ENCODE data around the gene TAF11. TPM values are rescaled to one million over a fixed set of nuclear protein-coding genes. Genes with fewer than 3 reads are reported as not detected.
"Not testable (repeated sequence)": the region's sequence is repeated elsewhere in the genome, so short reads cannot be mapped to it uniquely, and the experiment has no call there.

The TAF11 gene
- total RNA-seq, 4 donors from 2014 or later: 17.1 to 25.3 (median 20.3) TPM

DNA sequence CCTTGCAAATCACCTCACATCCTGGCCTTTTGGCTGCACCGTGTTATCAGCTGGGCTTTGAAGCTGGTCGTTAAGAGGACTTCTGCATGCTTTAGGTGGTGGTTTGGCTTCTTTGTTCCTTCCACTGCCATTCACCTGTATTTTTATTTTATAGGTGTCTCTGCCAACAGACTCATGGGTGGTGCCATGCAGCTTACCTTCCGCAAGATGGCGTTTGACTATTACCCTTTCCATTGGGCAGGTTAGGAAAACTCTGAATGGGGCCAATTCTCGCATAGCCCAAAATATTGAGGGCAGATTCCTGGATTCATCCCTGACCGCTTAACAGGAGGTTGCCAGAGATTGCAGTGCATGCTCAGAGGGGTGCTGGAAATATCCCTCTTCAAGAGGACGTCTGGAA lies 32.4 kb downstream of the TAF11 start:
- DNase-seq (ENCODE audit: low spot score in 2 of 2): no peak
- TF ChIP-seq EP300 (IDR thresholded peaks at IDR 0.05) (no peak), POLR2A (IDR thresholded peaks at IDR 0.05) (no peak)
- TF ChIP-seq, protein P1, sequence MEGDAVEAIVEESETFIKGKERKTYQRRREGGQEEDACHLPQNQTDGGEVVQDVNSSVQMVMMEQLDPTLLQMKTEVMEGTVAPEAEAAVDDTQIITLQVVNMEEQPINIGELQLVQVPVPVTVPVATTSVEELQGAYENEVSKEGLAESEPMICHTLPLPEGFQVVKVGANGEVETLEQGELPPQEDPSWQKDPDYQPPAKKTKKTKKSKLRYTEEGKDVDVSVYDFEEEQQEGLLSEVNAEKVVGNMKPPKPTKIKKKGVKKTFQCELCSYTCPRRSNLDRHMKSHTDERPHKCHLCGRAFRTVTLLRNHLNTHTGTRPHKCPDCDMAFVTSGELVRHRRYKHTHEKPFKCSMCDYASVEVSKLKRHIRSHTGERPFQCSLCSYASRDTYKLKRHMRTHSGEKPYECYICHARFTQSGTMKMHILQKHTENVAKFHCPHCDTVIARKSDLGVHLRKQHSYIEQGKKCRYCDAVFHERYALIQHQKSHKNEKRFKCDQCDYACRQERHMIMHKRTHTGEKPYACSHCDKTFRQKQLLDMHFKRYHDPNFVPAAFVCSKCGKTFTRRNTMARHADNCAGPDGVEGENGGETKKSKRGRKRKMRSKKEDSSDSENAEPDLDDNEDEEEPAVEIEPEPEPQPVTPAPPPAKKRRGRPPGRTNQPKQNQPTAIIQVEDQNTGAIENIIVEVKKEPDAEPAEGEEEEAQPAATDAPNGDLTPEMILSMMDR (IDR thresholded peaks at IDR 0.05): no peak
- no peak overlapping the region for H3K4me3 ChIP-seq
- 85% methylated on average over 7 of the region's 7 CpGs for WGBS, 2 donors
- H3K4me1 ChIP-seq: no peaks in the 10 kb centered on the region
- peaks cover 0 to 84% (median 13%) of the 10 kb centered on the region in 3 donors for H3K36me3 ChIP-seq
- H3K27ac ChIP-seq: no peak overlapping the region
- H3K27me3 ChIP-seq: no peaks in the 10 kb centered on the region
- no peaks in the 10 kb centered on the region for H3K9me3 ChIP-seq

DNA sequence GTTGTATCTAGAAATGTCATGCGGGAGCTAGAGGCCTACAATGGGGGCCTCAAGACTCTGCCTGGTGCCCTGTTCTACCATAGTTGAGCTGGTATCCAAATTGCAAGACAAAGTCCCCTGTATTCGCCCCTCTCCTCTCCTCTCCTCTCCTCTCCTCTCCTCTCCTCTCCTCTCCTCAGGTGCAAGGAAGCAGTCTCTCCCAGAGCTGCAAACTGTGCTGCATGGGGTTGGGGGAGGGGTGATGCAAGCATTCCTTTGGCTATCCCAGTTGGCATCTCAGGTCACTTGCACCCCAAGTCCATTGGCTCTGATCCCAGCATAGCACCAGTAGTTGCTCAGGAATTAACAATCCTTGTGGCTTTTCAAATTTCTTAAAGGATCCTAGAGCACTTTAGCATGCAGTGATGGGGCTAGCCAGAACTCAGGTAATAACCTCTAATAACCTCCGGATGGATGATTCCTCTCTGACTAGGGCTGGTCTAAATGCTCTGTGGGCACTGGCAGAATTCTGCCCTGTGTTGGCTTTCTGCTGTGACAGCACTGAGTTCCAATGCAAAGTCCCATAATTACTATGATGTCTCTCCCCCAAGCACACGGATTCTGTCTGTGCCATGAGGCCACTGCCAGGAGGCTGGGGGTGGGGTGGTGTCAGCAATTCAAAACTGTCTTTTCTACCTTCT lies 35.3 kb downstream of the TAF11 start:
- Histone ChIP-seq H3K36me3 (peaks cover 0 to 60% (median 13%) of the 10 kb centered on the region in 3 donors), H3K27ac (no peak overlapping the region), H3K4me3 (no peak overlapping the region), H3K4me1 (no peaks in the 10 kb centered on the region), H3K9me3 (no peaks in the 10 kb centered on the region), H3K27me3 (no peaks in the 10 kb centered on the region)
- 83 to 94% methylated on average over 4 of the region's 4 CpGs for WGBS, 2 donors
- no peak for DNase-seq (ENCODE audit: low spot score in 2 of 2)
- TF ChIP-seq, protein P1 (IDR thresholded peaks at IDR 0.05): no peak
- TF ChIP-seq EP300 (IDR thresholded peaks at IDR 0.05) (no peak), POLR2A (IDR thresholded peaks at IDR 0.05) (no peak)

DNA sequence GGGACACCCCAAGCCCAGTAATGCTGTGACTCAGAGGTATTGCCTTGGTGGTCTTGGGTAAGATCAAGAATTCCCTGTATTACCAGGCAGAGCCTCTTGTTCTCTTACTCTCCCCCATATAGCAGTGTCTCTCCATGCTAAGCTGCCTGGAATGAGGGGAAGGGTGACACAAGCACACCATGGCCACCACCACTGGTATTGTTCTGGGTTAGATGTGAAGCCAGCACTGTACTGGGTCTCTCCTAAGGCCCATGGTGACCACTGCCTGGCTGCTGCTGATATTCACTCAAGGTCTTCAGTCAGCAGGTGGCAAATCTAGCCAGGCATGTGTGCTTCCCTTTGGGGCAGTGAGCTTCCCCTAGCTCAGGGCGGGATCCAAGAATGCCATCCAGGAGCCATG lies 36.5 kb downstream of the TAF11 start:
- Histone ChIP-seq H3K4me3 (no peak overlapping the region), H3K9me3 (no peaks in the 10 kb centered on the region), H3K27ac (no peak overlapping the region), H3K27me3 (no peaks in the 10 kb centered on the region), H3K36me3 (peaks cover 0 to 48% (median 8%) of the 10 kb centered on the region in 3 donors), H3K4me1 (no peaks in the 10 kb centered on the region)
- WGBS, 2 donors: 94 to 100% methylated on average over 1 of the region's 1 CpG
- DNase-seq (ENCODE audit: low spot score in 2 of 2): no peak
- TF ChIP-seq EP300 (IDR thresholded peaks at IDR 0.05) (no peak), POLR2A (IDR thresholded peaks at IDR 0.05) (no peak)
- TF ChIP-seq, protein P1 (IDR thresholded peaks at IDR 0.05): no peak

DNA sequence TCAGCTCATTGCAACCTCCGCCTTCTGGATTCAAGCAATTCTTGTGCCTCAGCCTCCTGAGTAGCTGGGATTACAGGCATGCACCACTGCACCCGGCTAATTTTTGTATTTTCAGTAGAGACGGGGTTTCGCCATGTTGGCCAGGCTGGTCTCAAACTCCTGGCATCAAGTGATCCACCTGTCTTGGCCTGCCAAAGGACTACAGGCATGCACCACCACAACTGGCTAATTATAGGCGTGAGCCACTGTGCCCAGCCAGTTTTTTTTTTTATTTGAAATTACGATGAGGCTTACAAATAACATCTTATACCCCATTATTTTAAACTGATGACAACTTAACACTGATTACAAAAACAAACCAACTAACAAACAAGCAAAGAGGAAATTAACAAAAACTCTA lies 38.8 kb downstream of the TAF11 start:
- H3K36me3 ChIP-seq: peaks cover 0 to 47% (median 7%) of the 10 kb centered on the region in 3 donors
- not testable (repeated sequence) for H3K4me1 ChIP-seq; H3K4me3 ChIP-seq; H3K27me3 ChIP-seq; DNase-seq (ENCODE audit: low spot score in 2 of 2); H3K27ac ChIP-seq; H3K9me3 ChIP-seq
- 89 to 94% methylated on average over 6 of the region's 6 CpGs for WGBS, 2 donors

DNA sequence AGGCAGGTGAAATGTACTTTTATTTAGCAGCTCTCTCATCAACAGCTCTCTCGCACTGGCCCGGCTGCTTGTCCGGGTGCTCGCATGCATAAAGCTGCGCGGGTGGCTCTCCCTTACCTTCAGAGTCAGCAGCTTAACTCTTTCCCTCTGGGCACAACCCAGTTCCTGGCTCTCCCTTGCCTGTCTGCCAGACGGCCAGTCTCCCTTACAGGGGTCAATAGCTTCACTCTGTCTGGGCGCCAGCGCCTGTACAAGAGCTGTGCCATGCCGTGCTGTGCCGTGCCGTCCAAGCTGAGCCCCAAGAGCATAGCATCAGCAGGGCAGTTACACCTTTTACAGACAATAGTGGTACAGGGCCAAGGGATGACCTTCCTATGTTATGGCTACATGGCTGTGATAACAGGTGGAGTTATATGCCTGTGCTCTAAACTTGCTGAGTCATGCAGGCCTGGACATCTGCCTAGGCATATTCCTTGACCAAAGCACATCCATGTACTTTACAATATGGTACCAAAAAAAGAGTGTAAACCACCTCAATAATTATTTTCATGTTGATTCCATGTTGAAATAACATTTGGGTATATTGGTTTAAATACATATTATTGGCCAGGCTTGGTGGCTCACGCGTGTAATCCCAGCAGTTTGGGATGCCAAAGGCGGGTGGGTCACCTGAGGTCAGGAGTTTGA lies 48.0 kb downstream of the TAF11 start:
- Histone ChIP-seq H3K4me3 (no peak overlapping the region), H3K4me1 (peaks cover 0 to 5% (median 0%) of the 10 kb centered on the region in 4 donors), H3K36me3 (peaks cover 0 to 80% (median 0%) of the 10 kb centered on the region in 3 donors), H3K27me3 (no peaks in the 10 kb centered on the region), H3K27ac (no peak overlapping the region), H3K9me3 (no peaks in the 10 kb centered on the region)
- WGBS, 2 donors: 93 to 94% methylated on average over 15 of the region's 15 CpGs
- no peak for DNase-seq (ENCODE audit: low spot score in 2 of 2)
- no peak for TF ChIP-seq POLR2A (IDR thresholded peaks at IDR 0.05)
- no peak for TF ChIP-seq EP300 (IDR thresholded peaks at IDR 0.05)
- TF ChIP-seq, protein P1 (IDR thresholded peaks at IDR 0.05): no peak

Measured in tibial nerve (tissue), 4 donors.